Thoracic aorta (tissue), 2 donors: ENCODE measurements around the gene STK38L. TPM values are rescaled to one million over a fixed set of nuclear protein-coding genes. Genes with fewer than 3 reads are reported as not detected.

Experiments
- ATAC-seq: fragments of 150-250 bp; one replicate; pipeline ENCODE4 v1.8.0; 2017; ENCODE audit warnings: low read depth; ENCODE audit not compliant: insufficient number of reproducible peaks, low FRiP score
- DNase-seq: peaks from one replicate; pipeline ENCODE4 v3.0.0-alpha.2; 2020; ENCODE audit warnings: low spot score
- H3K27ac ChIP-seq, 2 donors: fragments of 200-600 bp; sonication (generic); 1 replicate in 1 of 2; 2 replicates in 1 of 2; pipeline ENCODE4 v1.5.1; 2016; ENCODE audit warnings: mild to moderate bottlenecking in 2 of 2, moderate library complexity in 2 of 2
- H3K27me3 ChIP-seq: fragments of 200-600 bp; sonication (generic); replicated peaks from 2 replicates; pipeline ENCODE4 v1.6.0; 2016; ENCODE audit warnings: mild to moderate bottlenecking; ENCODE audit not compliant: insufficient read depth
- H3K36me3 ChIP-seq: fragments of 200-600 bp; sonication (generic); one replicate; pipeline ENCODE4 v1.5.1; 2016
- H3K4me1 ChIP-seq, 2 donors: fragments of 200-600 bp; sonication (generic); 1 replicate in 1 of 2; 2 replicates in 1 of 2; pipeline versions ENCODE4 v1.5.1 to v1.6.0; 2016; ENCODE audit warnings: low read depth in 2 of 2, mild to moderate bottlenecking in 1 of 2; ENCODE audit not compliant: control insufficient read depth in 1 of 2
- H3K4me3 ChIP-seq: fragments of 200-600 bp; sonication (generic); 2 replicates; pipeline ENCODE4 v1.5.1; 2016; ENCODE audit warnings: mild to moderate bottlenecking
- H3K9me3 ChIP-seq: fragments of 200-600 bp; sonication (generic); 2 replicates; pipeline ENCODE4 v1.5.1; 2016
- total RNA-seq, 2 donors: library from RNA; depleted of rRNA; stranded (reverse); fragments of >200 nt; gene quantifications; one replicate each; pipeline versions ENCODE4 v1.1.0 to v1.2.3, GENCODE V29; 2016
- TF ChIP-seq, protein P1 (sequence below): fragments of 200-600 bp; sonication (generic); IDR thresholded peaks from one replicate; pipeline ENCODE4 v1.5.1; 2019; ENCODE audit warnings: antibody characterized with exemption

STK38L gene
- total RNA-seq, 2 donors from 2014 or later = 216 to 227 TPM

DNA sequence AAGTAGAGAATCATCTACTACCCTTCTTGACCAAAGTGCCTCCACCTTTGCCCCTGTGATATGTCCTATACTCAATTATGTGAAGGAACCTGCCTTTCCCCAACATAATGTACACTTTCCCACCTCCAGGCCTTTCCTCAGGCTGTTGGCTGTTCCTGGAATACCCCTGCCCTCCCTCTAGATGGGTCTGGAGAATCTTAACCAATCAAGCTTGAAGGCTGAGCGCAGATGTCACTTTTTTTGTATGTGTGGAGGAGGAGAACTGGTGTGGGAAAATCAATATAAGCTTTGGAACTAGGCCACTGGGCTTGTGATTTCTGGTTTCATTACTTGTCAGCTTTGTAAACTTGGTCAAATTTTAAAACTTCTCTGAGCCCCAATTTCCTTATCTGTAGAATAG is 93.3 kb downstream of the STK38L start:
- TF ChIP-seq, protein P1, sequence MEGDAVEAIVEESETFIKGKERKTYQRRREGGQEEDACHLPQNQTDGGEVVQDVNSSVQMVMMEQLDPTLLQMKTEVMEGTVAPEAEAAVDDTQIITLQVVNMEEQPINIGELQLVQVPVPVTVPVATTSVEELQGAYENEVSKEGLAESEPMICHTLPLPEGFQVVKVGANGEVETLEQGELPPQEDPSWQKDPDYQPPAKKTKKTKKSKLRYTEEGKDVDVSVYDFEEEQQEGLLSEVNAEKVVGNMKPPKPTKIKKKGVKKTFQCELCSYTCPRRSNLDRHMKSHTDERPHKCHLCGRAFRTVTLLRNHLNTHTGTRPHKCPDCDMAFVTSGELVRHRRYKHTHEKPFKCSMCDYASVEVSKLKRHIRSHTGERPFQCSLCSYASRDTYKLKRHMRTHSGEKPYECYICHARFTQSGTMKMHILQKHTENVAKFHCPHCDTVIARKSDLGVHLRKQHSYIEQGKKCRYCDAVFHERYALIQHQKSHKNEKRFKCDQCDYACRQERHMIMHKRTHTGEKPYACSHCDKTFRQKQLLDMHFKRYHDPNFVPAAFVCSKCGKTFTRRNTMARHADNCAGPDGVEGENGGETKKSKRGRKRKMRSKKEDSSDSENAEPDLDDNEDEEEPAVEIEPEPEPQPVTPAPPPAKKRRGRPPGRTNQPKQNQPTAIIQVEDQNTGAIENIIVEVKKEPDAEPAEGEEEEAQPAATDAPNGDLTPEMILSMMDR = no peak
- H3K9me3 ChIP-seq = no peaks in the 10 kb centered on the region
- ATAC-seq (no peak), DNase-seq (no peak)
- H3K36me3 ChIP-seq = no peaks in the 10 kb centered on the region
- peaks cover 0 to 13% of the 10 kb centered on the region in 2 donors for H3K4me1 ChIP-seq
- H3K27me3 ChIP-seq = no peaks in the 10 kb centered on the region
- H3K4me3 ChIP-seq = no peak overlapping the region
- no peak overlapping the region for H3K27ac ChIP-seq

DNA sequence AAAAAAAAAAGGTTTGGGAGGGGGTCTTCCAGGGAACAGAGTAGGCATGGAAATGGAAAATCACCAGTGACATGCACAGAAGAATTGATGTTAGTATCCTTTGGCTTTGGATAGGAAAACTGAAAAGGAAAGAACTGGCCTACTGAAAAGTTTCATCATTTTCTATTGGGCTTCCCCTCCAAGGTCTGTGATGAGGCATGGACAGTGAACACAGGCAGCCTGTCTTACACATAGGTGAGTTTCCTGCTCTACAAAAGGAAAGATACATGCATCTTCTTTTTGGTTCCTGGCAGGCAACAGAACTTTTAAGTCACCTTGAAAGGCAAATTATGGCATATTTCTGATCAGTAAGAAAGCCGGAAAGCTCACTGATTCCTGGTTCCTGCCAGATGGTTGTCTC is 94.4 kb downstream of the STK38L start:
- ATAC-seq = no peak
- no peaks in the 10 kb centered on the region for H3K9me3 ChIP-seq
- no peak for DNase-seq
- no peak overlapping the region for H3K27ac ChIP-seq
- TF ChIP-seq, protein P1 = no peak
- no peak overlapping the region for H3K4me3 ChIP-seq
- H3K36me3 ChIP-seq = no peaks in the 10 kb centered on the region
- H3K27me3 ChIP-seq = no peaks in the 10 kb centered on the region
- H3K4me1 ChIP-seq = peaks cover 0 to 10% of the 10 kb centered on the region in 2 donors

DNA sequence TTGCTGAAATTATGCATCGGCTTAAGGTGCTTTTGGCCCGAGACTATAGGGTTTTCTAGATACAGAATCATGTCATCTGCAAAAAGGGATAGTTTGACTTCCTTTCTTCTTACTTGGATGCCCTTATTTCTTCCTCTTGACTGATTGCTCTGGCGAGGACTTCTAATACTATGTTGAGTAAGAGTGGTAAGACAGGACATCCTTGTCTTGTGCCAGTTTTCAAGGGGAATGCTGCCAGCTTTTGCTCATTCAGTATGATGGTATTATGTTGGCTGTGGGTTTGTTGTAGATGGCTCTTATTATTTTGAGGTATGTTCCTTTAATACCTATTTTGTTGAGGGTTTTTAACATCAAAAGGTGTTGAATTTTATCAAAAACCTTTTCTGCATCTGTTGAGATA is 96.9 kb downstream of the STK38L start:
- Histone ChIP-seq H3K4me3 (no peak overlapping the region), H3K27me3 (no peaks in the 10 kb centered on the region), H3K4me1 (no peaks in the 10 kb centered on the region), H3K9me3 (no peaks in the 10 kb centered on the region), H3K36me3 (no peaks in the 10 kb centered on the region), H3K27ac (no peak overlapping the region)
- DNase-seq (no peak), ATAC-seq (no peak)
- TF ChIP-seq, protein P1 = no peak

DNA sequence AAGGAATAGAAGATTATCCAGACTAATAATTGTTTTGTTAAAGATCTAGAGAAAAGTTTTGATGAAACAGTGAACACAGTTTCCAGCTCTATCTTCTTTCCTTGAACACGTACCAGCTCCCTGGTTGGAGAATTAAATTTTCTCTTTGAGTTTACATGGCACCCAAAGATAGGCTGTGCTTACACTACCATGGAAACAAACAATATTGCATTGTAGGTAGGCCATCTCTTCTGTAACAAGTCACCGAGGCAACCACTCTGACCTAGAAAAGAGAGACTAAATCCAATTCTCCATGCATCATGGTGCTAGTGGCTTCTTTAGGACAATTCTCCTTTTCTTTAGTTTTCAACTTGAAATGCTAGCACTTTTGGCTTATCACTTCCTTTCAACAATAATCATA is 98.5 kb downstream of the STK38L start:
- TF ChIP-seq, protein P1 = no peak
- Histone ChIP-seq H3K4me3 (no peak overlapping the region), H3K4me1 (no peaks in the 10 kb centered on the region), H3K27me3 (no peaks in the 10 kb centered on the region), H3K36me3 (no peaks in the 10 kb centered on the region), H3K27ac (no peak overlapping the region), H3K9me3 (no peaks in the 10 kb centered on the region)
- no peak for ATAC-seq
- DNase-seq = no peak

DNA sequence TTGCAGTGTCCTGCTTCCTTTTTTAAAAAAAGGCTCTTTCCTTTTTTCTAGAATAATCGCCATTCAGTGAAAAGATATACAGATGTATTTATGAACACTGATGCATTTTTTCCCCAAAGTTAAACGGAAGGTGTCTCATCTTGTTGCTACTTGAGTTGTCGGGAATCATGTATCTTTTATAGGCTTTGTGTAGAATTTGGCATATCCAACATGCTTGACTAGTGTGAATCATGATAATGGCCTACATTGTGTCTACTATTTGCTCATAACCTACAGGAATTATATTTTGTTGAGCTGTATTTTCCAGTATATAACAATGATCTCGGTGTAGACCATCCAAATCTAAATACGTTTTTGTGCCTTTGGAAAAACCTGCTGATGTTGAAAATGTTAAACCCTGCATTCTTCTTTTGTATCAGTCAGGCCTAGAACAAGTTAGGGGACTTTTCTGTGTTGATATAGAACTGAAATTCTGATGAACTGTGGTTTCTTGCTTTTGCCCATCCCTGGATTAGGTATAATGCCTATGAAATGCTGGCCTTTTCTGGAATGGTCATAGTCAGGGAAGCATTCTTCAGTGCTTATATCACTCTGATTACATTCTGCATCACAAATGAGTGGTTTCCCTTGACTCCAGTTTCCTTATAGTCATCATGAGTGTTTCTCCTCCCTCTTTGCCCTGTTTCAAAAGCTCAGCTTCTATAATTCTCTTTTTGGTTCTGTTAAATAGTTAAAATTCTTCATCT is 99.3 kb downstream of the STK38L start:
- TF ChIP-seq, protein P1 = no peak
- Histone ChIP-seq H3K4me1 (no peaks in the 10 kb centered on the region), H3K9me3 (no peaks in the 10 kb centered on the region), H3K27me3 (no peaks in the 10 kb centered on the region), H3K36me3 (no peaks in the 10 kb centered on the region), H3K4me3 (no peak overlapping the region), H3K27ac (no peak overlapping the region)
- ATAC-seq (no peak), DNase-seq (no peak)
